HepG2 (cell line): ENCODE measurements around the gene CCDC57. TPM values are rescaled to one million over a fixed set of nuclear protein-coding genes. Genes with fewer than 3 reads are reported as not detected.

Experiments
- CBFB ChIP-seq: sonication (generic); formaldehyde crosslinking; IDR thresholded peaks from 2 replicates; pipeline ENCODE4 v1.4.0; 2020; ENCODE audit warnings: missing genetic modification reagents
- E2F5 ChIP-seq: sonication (generic); formaldehyde crosslinking; conservative IDR thresholded peaks from 2 replicates; pipeline ENCODE4 v1.4.0; 2020; ENCODE audit warnings: missing genetic modification reagents
- EHMT2 ChIP-seq: fragments of 200-600 bp; sonication (generic); IDR thresholded peaks from 2 replicates; pipeline ENCODE4 v1.7.0; 2017; ENCODE audit warnings: antibody characterized with exemption, low read depth, low read length, borderline replicate concordance
- POGK ChIP-seq: sonication (generic); formaldehyde crosslinking; conservative IDR thresholded peaks from 2 replicates; pipeline ENCODE4 v1.8.0; 2022; ENCODE audit warnings: mild to moderate bottlenecking, moderate library complexity, missing genetic modification reagents
- RCOR2 ChIP-seq: IDR thresholded peaks from 2 replicates; pipeline ENCODE4 v1.6.1; 2016; ENCODE audit warnings: missing biosample characterization, missing genetic modification reagents
- SP140L ChIP-seq: sonication (generic); formaldehyde crosslinking; IDR thresholded peaks from 2 replicates; pipeline ENCODE4 v1.4.0; 2020; ENCODE audit warnings: missing genetic modification reagents, borderline replicate concordance
- WIZ ChIP-seq: sonication (generic); formaldehyde crosslinking; IDR thresholded peaks from 2 replicates; pipeline ENCODE4 v1.5.1; 2020; ENCODE audit warnings: mild to moderate bottlenecking, missing genetic modification reagents
- ZNF329 ChIP-seq: sonication (generic); formaldehyde crosslinking; IDR thresholded peaks from 2 replicates; pipeline ENCODE4 v1.9.0; 2021; ENCODE audit warnings: low read depth, mild to moderate bottlenecking, missing genetic modification reagents
- ZNF407 ChIP-seq: sonication (generic); formaldehyde crosslinking; IDR thresholded peaks from one replicate; pipeline ENCODE4 v1.5.1; 2020; ENCODE audit warnings: mild to moderate bottlenecking, missing genetic modification reagents; ENCODE audit errors: not compliant biosample characterization
- ZNF780A ChIP-seq: sonication (generic); formaldehyde crosslinking; IDR thresholded peaks from 2 replicates; pipeline ENCODE4 v1.8.0; 2022; ENCODE audit warnings: mild to moderate bottlenecking, missing genetic modification reagents, moderate library complexity
- polyA plus RNA-seq, 8 experiments: library from polyadenylated mRNA; depleted of rRNA in 3 of 8; stranded (reverse) in 7 of 8; unstranded in 1 of 8; fragments of >200 nt; fragmentation: Illumina TruSeq in 4 of 8; extraction: Trizol in 4 of 8; gene quantifications; 2 replicates each; pipeline versions ENCODE4 v1.2.1 to v1.2.3, GENCODE V29; 2011 to 2016; ENCODE audit warnings: low read depth in 4 of 8, missing spikeins in 1 of 8, mixed read lengths in 1 of 8; ENCODE audit not compliant: insufficient read depth in 1 of 8
- total RNA-seq, 5 experiments: library from RNA; depleted of rRNA; stranded (reverse); fragments of >200 nt; fragmentation: Illumina TruSeq; extraction: Trizol; gene quantifications; 2 replicates each; pipeline ENCODE4 v1.2.3, GENCODE V29; 2016; ENCODE audit warnings: low read depth in 1 of 5
- TF ChIP-seq, protein P1 (sequence below): sonication (generic); formaldehyde crosslinking; IDR thresholded peaks from 2 replicates; pipeline ENCODE4 v1.4.0; 2020; ENCODE audit warnings: missing genetic modification reagents
- TF ChIP-seq, protein P2 (sequence below): sonication (generic); formaldehyde crosslinking; IDR thresholded peaks from 2 replicates; pipeline ENCODE4 v1.5.0; 2020; ENCODE audit warnings: mild to moderate bottlenecking, missing genetic modification reagents

CCDC57 gene
- total and polyA plus RNA-seq, 2 of the 13 experiments (the other 11 are each of a cell fraction or from before 2014, with no cell fraction given), result 59.3 to 59.9 TPM

- TF ChIP-seq E2F5 (CRISPR knock-in tag) (no peak), ZNF780A (no peak), EHMT2 (no peak), ZNF407 (CRISPR knock-in tag) (no peak), RCOR2 (CRISPR knock-in tag) (no peak), ZNF329 (CRISPR knock-in tag) (no peak), WIZ (no peak), POGK (CRISPR knock-in tag) (peak; percentile 17; the same call in 1 of the 2 replicates), SP140L (no peak), CBFB (CRISPR knock-in tag) (0 out of 2 replicates have a peak, but pooled peaks have one; percentile 33)
- TF ChIP-seq, protein P1, sequence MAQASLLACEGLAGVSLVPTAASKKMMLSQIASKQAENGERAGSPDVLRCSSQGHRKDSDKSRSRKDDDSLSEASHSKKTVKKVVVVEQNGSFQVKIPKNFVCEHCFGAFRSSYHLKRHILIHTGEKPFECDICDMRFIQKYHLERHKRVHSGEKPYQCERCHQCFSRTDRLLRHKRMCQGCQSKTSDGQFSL (CRISPR knock-in tag), result peak; percentile 95
- TF ChIP-seq, protein P2, sequence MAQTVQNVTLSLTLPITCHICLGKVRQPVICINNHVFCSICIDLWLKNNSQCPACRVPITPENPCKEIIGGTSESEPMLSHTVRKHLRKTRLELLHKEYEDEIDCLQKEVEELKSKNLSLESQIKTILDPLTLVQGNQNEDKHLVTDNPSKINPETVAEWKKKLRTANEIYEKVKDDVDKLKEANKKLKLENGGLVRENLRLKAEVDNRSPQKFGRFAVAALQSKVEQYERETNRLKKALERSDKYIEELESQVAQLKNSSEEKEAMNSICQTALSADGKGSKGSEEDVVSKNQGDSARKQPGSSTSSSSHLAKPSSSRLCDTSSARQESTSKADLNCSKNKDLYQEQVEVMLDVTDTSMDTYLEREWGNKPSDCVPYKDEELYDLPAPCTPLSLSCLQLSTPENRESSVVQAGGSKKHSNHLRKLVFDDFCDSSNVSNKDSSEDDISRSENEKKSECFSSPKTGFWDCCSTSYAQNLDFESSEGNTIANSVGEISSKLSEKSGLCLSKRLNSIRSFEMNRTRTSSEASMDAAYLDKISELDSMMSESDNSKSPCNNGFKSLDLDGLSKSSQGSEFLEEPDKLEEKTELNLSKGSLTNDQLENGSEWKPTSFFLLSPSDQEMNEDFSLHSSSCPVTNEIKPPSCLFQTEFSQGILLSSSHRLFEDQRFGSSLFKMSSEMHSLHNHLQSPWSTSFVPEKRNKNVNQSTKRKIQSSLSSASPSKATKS (CRISPR knock-in tag), result no peak
These were observed 155.7 kb downstream of the CCDC57 start (continued) for GRCh38 chr17:82056729-82057621.
